Measurements from ENCODE around the gene EDIL3.
"Not testable (repeated sequence)": the region's sequence is repeated elsewhere in the genome, so short reads cannot be mapped to it uniquely, and the experiment has no call there.

EDIL3 gene

DNA sequence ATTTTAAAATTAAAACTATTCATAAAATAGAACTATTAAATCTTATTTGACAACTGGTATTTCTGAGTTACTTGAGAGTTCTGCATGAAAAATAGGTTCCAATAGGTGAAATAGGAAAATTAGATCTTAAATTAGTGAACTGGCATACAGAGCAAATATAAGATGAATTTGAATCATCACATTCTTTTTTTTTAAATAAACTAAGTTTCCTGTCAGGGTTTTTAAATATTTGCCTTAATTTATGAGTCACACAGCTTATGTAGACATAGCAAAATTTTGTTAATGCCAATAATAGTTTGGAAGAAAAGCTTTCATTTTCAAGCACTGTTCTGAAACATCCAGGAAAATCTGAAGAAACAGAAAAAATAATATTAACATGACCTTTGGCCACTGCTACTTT is 352.4 kb downstream of the EDIL3 start:
- DNase-seq: no peak

DNA sequence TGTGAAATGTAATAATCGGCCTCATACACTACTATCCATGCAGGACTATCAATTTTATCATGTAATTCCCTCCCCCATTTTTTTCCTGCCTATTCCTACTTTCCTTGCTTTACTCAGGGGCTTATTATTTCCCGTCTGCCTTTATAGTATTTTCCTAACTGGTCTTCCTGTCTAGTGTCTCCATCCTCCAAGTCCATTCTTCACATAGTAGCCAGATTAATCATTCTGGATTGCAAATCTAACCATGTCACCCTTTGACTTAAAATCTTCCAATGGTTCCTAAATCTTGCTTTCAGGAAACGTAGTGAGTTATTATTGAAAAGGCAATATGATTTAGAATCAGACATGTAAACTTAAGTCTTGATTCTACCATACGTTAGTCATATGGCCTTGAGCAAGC is 356.6 kb downstream of the EDIL3 start:
- no peak for DNase-seq

DNA sequence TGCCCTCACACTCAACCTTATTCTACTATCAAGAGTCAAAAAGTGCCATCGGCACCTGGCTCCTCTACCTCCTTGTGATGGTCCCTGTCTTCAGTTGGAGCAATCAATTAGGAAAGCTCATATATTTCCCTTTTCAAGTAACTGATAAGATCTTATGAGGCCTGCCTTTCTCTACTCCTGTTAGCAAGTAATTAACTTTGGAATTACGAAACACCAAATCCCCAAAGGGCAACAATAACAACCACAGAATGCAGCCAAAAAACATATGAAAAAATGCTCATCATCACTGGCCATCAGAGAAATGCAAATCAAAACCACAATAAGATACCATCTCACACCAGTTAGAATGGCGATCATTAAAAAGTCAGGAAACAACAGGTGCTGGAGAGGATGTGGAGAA is 366.2 kb downstream of the EDIL3 start:
- not testable (repeated sequence) for DNase-seq

DNA sequence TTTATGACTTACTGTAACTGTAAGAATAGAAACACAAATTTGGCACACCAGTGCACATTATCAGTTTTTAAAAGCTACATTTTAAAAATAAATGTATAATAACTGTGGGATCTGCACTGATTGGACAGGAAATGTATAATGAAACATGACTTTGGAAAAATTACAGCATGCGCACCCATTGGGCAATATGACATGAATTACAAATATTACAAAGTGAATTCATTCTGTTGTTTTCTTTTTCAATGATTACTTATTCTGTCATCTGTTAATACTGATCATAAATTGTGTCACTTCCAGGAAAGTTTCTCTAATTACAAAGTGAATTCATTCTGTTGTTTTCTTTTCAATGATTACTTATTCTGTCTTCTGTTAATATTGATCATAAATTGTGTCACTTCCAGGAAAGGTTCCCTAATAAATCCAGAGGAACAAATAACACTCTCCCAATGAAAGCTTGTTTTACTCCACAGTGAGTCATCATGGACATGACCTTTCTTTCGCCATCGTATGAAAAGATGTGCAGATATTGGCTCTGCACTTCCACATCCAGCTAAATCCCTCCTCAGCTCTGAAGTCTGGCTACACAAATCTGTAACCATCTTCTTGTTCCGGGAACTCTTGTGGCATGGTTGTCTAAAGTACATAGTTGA is 367.0 kb downstream of the EDIL3 start:
- no peak for DNase-seq

DNA sequence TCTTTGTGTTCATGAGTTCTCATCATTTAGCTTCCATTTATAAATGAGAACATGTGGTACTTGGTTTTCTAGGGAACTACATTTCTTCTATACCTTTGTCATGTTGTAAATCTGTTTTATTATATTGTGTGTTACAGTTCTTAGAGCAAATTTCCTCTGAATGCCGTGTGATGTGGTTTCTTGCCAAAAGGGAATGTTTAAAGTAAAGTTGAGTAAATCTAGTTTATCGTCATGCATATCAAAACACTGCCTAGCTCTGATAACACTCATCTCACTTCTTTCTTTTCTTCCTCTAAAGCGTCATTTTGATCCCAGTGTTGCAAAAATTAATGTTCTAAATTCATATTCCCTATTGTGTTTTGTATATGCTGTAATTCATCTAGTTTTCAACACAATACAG is 368.6 kb downstream of the EDIL3 start:
- no peak for DNase-seq

DNA sequence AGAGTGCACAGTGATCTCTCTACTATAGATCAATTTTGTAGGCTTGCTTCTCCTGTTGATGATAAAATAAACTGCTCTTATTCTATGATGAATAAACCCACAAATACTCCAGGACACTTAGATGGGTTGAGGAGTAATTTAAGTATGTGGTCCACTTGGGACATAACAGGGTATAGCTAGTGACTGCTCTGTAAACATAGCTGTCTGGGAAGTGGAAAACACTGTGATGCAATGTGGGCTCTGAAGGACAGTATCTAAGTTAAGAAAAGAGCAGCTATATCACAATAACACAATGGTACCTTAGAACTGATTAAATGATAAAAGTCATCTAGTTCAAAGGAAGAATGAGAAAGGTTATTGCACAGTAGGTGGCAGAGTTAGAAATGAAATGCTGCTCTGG is 369.7 kb downstream of the EDIL3 start:
- DNase-seq: no peak

DNA sequence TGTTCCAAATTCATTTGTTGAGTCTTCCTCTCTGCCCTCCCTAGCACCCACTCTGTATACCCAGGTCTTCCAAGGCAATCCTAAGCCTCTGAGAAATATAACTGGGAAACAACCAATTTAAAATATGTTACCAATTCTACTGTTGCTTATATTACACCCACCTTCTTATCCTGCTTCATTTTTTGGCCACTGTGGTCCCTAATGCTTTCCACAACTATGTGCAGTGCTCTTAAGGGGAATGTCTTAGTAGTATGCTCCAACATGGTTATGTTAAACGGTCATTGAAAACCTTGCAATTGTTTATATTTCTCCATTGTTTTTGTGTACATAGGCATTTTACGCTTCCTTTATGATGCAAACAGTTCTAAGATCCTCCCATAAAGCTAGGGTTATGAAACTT is 390.9 kb downstream of the EDIL3 start:
- no peak for DNase-seq

DNA sequence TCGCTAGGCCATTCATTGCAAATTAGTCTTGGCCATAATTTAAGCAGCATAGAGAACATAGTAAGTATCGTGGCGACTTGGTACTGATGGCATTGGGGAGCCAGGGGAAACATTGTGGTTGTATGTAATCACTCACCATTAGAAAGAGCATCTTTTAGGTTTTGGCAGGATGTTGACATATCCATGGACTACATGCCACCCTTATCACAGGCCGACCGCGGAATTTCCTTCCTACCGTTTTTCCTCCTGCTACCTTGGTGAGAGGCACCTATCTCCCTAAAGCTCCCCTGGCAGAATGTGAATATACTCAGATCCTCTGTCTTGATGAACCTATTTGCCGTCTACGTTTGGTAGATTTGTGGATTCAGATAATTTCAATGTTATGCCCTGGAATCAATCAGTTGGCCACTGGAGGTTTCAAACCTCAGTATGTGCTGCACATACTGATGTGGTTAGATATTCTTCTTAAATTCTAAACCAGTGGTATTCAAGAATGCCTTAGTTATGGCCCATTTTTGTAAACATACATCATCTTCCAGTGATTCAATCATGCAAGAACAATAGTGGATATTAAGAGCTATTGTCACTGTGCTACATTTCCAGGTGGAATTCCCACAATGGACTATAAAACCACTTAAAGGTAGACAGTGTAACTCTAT is 393.0 kb downstream of the EDIL3 start:
- DNase-seq: no peak

DNA sequence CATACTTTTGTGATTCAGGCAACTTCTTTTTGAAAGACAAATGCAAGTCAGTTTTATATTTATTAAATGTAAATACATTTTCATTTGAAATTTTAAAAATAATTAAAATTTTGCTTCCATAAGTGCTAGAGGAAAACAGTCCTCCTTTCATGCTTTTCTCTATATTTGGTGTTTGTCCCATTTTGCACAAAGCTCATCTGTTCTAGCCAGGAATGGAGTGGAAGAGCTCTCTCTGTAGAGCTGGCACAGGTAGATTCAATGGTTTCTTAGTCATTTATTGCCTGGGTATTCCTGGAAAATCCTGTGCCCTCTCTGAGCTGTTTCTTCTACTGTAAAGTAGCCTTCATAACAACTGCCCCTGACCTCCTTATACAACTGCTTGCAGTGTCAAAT is 396.4 kb downstream of the EDIL3 start:
- no peak for DNase-seq

DNA sequence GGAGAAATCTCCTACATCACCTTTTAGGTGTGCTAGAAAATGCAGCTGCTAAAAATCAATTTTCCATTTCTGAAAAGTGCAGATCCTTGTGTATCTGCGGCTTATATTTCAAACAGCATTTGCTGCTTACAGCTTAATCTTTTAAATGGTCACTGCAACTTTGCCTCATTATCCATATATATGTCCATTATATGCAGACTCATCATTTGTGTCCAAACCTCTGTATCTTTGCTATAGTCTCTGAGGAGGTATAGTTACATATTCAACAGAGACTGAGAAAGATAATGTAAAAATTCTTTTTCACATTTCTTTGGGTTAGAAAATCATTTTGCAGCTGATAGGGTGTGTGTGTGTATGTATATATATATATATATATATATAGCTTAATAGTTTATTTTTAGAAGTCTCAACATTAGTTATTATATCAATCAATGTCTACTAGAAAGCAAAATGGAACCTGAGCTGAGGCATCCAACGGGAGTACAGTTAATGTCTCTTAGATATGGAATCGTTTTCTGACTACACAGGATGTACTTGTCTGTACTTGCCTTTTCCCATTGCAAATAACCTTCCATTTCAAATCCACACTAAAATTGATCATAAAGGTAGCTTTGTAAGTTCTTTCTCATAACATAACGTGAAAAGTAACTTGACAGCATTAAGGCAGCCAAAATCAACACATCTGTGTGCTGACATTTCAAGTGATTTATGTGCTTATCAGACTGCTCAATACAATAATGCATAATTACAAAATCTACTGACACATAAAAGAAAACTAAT is 397.0 kb downstream of the EDIL3 start:
- DNase-seq: no peak

DNA sequence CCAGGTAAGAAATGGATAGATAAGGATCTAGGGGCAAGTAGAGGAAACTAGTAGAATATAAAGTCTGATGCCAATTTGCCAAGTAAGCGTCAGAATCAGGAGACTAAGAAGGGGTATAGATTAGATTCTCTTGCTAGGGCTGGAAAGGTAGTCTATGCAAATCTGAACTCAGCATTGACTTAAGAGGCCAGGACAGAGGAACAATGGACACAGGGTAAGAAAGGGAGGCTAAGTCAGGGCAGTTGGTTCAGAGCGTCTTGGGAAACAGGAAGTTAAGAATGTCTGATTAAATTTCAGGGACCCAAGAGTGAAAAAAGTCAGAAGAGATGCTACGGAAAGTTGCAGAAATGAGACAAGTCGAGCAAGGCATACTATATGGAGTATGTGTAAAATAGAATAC is 400.8 kb downstream of the EDIL3 start:
- DNase-seq: no peak

DNA sequence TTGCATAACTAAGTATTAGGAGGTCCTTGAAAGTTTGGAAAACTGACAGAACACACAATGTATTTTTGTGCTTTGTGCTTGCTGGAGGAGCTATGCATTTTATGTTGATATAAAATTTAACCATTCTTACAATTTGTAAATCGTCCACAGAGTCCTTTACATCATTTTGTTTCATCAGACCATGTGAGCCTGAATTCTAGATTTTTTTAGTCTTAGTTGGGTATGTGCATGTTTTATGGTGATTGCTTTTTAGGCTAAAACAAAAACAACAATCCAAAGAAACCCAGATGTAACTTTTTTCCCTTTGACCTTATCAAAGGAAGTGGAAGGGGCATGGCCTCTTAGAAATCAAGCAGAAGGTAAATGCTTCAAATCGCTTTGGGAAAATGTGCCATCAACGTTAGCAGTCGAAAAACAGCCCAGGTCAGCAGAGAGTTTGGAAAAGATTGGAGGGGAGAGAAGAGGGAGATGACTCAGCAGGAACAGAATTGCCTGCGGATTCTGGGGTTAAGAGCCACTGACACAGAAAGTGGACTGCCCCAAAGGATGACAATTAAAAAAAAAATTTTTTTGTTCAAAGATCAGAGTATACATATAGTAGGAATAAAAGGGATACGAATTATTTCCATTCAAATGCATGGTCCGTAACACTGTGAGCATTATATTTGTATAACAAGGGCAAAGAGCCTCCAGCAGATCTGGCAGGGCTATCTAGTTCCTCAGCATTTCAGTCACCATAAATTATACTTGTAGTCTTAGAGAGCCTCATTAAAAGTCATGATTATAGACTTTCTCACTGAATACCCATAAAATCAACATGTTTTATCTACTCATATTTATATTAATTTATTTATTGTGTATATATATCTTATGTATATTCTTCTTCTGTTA is 410.5 kb downstream of the EDIL3 start:
- DNase-seq: no peak

DNA sequence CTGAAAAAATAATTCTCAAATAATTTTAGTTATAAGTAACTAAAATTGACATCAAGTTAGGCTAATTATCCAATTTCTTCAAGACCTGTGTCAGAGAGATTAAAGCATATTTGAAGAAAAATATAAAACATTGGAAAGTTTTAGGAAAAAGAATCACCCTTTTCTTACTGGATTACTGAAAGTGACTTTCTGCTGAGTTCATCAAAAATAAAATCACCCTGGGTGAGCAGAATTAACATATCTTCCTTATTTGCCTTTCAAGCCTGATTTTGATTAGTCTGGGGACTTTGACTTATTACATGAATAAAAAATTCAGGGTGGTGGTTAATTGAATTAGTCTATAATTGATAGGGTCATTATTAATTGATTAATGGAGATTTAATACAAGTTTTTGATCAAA is 411.8 kb downstream of the EDIL3 start:
- no peak for DNase-seq

DNA sequence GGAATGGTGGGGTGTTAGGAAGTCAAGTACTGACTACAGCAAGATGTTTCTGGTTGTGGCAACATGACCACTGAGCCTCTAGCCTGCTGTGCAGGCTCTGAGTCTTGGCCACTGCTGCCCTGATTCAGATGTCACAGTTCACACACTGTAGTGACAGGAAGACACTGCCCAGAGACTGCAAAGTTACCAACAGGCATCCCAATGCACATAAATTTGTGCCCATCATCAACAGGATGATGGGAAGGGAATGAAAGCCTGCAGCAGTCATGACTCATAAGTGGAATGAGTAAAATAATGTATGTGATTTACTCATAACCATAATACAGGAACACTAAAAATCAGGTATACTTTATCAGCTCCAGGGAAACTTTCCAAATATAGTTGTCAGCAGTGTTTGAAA is 412.4 kb downstream of the EDIL3 start:
- no peak for DNase-seq

DNA sequence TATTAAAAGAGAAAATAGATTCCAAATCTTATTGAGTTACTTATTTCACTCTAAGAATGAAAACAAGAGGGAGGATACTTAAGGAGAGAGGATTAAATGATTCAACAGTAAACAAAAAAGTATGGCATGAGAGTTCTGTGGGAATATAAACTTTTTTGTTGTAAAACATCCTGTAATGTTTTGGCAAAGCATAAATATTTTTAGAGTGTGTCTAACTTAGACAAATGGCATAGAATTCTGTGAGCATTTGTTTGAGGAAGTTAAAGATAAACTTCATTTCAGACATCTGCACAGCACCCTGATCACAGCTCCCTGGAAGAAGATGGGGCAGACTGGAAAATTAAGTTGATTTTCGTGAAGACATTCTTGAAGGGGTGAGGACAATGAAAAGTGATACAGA is 417.3 kb downstream of the EDIL3 start:
- no peak for DNase-seq

DNA sequence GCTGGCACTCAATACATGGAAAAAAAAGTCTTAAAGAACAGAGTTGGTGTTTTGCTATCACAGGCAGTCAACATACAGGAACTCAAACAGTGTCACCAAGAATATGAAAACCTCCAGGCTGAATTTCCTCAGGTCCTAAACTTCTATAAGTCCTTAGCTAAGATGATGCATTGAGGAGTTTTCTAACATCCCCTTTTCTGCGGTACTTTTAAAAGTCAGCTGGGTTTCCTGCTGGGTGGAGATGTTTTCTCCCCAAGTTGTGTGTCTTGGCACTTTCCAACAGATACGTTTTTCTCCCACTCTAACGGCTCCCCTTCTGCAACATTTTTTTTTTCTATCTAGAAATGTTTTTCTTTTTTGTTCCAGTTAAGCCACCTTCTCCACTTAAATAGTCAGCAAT is 419.2 kb downstream of the EDIL3 start:
- no peak for DNase-seq

DNA sequence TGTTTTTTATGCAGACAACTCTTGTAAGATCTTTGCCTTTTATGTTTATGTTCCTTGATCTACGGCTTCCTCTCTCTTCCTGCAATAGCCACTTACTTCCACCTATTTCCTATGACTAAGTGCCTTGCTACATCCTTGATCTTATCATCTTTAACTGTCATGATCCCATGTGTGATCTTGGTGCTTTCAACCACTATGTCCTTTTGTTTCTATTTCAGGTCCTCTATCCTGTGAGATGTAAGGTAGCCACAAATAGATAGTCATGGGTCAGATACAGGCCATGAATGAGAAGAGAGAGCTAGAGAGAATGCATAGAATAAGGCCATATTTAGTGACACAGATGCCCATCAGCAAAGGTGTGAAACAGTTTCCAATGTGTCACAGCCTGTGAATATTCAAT is 420.4 kb downstream of the EDIL3 start:
- DNase-seq: no peak

DNA sequence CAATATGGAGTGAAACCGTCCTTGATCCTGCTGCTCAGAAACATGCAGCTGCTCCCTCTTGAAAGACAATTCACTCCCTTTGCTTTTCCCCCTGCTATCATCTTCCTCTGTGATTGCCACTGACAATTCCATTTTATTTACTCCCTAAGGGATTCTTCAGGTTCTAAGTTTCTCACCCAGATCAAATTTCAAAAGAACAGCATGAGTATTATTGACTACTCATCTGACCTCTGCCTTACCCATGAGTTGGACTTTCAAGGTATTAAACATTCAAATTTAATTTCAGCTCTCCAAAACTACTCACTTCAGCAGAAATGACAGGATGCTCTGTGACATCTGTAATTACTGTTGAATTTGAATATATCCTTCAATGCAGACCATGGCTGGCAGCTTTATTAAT is 427.5 kb downstream of the EDIL3 start:
- DNase-seq: no peak

DNA sequence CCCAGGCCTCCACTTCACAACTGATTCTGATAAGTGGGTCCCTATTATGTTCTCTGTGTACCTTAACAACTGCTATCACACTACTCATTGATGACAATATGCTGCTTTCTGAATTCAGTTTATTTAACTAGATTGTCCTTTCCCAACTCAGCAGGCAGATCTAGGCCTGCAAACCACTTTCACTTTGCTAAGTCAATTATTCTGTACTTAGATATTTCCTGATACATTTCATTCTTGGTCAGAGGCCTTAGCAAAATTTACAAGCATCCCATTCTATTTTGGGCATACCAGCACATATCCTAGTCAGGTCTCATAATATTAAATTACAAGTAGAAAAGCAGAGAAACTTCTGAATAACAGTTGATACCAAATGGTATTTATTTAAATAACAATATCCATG is 428.3 kb downstream of the EDIL3 start:
- DNase-seq: no peak

DNA sequence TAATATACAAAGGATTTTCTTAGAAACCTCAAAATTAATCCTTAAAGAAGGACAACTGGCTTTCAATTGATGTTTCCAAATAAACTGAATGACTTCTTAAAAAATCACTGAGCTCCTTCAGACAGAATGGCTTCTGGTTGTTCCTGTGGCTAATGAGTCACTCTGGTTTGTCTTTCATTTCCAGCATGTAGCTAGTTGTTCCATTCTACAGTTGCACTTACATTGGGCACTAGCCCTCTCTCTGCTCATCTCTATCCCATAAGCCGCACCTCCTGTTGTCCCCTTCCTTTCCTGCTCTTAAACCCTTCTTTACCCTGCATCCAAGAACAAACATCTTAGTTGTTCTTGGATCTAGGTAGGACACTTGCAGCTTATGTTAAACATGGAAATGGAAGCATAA is 428.8 kb downstream of the EDIL3 start:
- DNase-seq: no peak

DNA sequence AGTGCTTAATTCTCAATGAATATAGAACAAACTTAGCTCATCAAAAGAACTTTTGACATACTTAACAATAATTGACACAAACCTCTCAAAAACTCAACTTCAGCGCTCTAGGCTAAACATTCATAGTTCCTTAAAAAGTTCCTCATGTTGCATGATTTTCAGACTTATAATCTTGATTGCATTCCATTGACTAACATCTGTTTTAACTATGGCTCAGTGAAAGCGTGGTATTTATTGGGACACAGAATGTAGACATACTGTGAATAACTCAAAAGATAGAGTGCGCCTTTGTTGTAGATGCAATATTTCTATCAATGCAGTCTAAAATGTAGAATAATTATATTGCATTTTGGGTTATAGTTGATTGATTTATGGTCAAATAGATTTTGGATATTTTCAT is 436.9 kb downstream of the EDIL3 start:
- DNase-seq: no peak

DNA sequence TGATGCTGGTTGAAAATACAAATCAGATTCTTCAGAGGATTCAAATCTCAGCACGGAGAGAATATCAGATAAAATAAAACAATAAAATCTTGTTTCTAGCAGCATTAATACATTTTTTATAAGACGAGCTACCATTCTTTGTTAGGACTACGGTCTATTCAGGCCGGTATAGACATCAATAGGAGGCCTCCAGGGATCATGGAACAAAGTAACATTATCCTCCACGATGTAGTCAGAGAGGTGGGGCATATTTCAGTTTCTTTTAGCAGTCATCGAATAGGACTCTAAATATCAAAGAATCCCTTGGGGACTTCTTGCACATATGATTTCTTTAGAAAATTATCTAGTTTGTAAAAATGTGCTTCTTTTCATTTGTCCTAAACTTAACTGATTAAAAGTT is 438.2 kb downstream of the EDIL3 start:
- DNase-seq: no peak

DNA sequence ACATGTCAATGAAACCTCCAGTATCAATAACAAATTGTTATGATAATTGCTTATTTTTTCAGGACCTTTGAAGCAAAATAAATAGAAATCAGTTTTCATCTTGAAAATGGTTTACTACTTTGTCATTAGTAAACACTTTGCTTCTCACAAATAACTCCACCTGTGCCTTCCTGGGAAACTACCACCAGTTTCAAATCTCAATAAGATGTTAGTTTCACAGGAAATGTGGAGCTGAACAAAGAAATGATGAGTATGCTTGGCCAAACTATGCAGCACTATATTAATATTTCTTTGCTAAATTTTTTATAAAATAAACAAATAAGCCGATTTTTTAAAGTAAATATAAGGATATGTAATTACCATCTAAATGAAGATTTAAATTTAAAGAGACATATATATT is 442.5 kb downstream of the EDIL3 start:
- DNase-seq: no peak

Data from activated CD4-positive, alpha-beta T cell treated with anti-CD3 and anti-CD28 coated beads, Interleukin-2, amount 50 U/mL, for 16 hours (primary cell).